GM23248 (cell line): ENCODE measurements around the gene CACNG3.

ENCODE experiments used
- EZH2 ChIP-seq: fragments of 200-600 bp; sonication (generic); IDR thresholded peaks from 2 replicates; pipeline ENCODE4 v1.6.1; 2018; ENCODE audit warnings: antibody characterized with exemption, mild to moderate bottlenecking; ENCODE audit not compliant: insufficient read depth, poor library complexity, severe bottlenecking
- EZH2phosphoT487 ChIP-seq: fragments of 200-600 bp; sonication (generic); IDR thresholded peaks from 2 replicates; pipeline ENCODE4 v1.6.1; 2018; ENCODE audit warnings: antibody characterized with exemption, moderate library complexity, mild to moderate bottlenecking, low read depth; ENCODE audit not compliant: insufficient read depth

- TF ChIP-seq EZH2: no peak
- no peak for TF ChIP-seq EZH2phosphoT487
These were observed 39.2 kb upstream of the CACNG3 start for GRCh38 chr16:24216961-24217360.
